HG02973 (cell line): ENCODE measurements around the gene SACM1L.
"Not testable (repeated sequence)": the region's sequence is repeated elsewhere in the genome, so short reads cannot be mapped to it uniquely, and the experiment has no call there.

Experiments
- ATAC-seq: cut with Tn5 transposase; IDR thresholded peaks from one replicate; pipeline ENCODE4 v1.9.1; 2021; ENCODE audit warnings: moderate library complexity; ENCODE audit not compliant: unreplicated experiment

SACM1L gene

DNA sequence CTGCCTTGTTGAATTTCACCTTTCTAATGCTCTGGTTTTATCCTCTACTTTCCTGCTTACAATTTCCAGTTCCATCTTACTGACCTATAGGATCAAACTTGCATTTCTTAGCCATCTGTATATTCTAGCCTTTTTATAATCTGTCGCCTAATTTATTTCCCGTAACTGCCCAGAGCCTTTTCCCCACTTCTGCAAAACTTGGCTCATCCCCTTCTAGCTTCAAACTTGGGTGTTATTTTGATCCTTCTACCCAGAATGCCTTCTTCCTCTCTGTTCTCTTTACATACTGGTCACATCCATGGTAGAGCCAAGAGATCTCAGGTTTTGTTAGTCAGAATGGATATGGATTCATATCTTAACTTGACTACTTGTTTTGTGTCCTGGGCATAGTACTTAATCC, 2.6 kb downstream of the SACM1L start:
- ATAC-seq = no peak

DNA sequence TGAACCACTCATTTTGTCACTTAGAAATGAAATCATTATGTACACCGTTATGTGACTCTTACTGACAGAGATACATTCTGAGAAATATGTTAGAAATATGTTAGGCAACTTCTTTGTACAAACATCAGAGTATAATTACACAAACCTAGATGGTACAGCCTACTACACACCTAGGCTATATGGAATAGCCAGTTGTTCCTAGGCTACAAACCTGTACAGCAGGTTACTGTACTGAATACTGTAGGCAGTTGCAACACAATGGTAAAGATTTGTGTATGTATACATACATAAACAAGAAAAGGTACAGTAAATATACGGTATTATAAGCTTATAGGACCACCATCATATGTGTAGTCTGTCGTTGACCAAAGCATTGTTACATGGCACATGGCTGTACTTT, 3.7 kb downstream of the SACM1L start:
- ATAC-seq = no peak

DNA sequence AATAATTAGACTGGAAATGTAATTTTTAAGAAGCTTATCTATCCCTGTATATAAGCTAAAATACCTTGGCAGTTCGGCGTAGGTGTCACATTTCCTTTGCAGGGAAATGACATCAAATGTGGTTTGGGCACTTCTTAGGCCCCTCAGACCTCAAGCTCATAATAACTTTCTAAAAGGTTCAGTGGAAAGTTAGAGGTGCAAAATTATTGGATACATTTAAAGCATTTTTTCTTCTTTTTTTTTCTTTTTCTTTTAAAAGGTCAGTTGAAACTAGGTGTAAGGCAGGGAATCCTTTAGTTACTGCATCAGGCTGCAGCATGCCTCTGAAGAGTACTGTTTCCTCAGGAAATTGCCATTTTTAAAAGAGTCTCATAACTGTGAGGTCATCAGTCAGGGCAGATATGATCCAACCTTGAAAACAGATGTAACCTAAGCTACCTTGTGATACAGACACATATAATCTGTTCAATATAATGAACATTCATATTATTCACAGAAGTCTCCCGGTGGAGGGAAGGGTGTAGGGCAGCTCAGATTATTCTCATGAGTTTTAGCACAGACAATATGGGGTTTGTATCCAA, 4.8 kb downstream of the SACM1L start:
- no peak for ATAC-seq

DNA sequence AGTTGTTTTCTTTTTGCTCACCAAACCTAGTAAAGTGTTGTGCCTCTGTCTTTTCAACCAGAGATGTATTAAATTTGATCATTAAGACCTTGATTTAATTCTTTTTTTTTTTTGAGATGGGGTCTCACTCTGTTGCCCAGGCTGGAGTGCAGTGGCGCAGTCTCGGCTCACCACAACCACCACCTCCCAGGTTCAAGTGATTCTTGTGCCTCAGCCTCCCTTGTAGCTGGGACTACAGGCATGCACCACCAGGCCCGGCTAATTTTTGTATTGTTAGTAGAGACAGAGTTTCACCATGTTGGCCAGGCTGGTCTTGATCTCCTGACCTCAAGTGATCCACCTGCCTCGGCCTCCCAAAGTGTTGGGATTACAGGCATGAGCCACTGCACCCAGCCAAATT, 6.0 kb downstream of the SACM1L start:
- ATAC-seq = not testable (repeated sequence)

DNA sequence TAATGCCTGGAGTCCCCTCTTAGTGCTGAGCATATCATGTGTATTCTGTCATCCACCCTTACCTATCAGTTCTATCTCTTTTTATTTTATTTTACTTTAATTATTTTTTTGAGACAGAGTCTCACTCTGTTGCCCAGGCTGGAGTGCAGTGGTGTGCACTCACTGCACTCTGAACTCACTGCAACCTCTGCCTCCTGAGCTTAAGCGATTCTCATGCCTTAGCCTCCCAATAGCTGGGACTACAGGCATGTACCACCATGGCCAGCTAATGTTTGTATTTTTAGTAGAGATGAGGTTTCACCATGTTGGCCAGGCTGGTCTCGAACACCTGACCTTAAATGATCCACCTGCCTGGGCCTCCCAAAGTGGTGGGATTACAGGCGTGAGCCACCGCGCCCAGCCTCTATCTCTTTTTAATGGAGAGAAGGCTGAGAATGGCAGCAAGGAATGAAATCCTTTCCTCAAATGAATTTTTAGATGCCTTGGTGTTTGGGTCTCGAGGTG, 11.4 kb downstream of the SACM1L start:
- ATAC-seq = no peak

DNA sequence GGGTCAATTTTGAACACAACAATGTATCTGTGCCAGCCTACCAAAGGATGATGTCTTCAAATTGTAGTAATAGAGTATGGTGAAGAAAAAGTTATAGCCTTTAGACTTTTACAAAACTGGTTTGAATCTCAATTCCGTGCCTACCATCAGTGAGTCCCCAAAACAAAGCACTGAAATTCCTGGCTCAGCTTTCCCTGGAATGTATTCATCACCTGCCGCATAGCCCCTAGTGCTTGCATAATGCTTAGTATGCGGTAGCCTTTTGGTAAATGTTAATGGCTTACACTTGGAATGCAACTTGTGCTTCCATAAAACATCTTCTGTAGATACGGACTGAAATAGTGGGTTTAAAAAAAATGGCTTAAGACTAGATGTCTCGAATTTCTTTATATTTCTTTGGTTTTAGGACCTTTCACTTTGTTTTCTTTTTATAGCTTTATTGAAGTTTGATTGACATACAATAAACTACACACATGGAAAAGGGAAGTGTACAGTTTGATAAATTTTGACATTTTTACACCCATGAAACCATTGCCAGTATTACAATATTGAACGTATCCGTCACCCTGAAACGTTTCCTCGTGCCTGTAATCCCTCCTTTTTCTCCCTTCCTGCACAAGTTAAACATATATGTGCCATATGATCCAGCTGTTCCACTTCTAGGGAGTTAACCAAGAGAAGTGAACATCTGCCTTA, 12.1 kb downstream of the SACM1L start:
- ATAC-seq = no peak

DNA sequence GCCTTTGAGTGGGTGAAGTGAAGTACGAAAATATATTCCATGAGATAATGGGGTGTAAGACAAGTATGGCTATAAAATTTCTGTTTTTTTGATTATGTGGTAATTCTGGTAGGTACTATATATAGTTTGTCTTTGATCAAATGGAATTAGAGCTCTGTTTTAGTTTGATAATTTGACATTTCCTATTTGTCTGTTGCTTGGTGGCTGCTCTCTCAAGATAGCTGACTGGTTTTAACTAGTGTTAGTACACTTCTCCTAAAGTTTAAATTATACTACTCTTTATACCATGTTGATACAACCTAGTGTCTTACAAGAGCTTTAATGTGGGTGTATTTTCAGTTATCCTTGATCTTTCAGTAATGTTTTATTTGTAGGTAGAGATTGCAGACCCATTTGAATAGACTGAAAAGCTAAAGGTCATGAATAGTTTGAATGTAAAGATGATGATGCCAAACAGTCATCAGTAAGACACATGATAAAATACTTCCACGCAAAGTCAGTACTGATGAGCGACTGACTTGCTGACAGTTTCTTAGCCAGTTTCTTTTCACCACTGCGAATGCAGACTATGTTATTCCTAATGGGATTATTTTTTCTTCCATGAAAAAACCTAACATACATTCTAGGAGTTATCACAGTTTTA, 15.2 kb downstream of the SACM1L start:
- ATAC-seq = no peak

DNA sequence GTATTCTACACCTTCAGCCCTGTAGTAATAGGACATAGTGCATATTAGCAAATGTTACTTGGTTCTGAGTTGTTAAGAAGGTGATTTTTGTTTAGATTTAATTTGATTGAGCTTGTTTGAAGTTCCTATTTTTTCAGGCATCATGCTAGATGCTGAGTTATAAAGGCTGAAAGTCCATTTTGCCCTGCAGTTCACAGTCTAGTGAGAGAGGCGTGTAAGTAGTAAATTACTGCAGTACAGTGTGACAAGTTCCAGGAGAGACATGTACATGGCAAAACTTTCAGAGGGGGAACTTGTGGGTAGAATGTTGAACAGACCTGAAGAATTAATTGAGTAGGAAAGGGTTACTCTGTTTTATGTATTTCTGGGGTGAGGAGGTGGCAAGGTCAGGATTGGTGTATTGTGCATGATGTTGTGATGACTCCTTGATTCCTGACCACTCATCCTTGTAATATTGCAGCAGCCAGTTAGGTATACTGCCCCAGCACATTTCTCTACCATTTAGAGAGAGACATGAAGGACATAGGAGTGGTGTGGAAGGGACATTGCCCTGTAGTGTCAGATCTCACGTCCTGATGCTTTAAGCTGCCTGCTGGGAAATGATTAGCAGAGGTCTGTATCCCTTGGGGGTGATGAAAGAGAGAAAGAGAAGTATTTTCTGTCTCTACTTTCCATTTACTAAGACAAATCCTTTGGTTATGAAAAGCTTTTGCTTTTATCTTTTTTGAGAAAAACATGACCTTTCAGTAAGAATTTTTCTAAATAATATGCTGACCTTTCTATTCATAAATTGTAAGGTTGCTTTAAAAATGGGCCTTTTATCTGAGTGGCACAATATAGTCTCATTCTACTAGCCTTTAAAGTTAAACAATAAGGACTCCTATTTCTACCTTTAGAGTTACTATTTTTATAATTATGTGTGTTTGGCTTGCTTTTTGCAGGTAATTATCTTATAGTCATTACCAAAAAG, 16.9 kb downstream of the SACM1L start:
- ATAC-seq = no peak

DNA sequence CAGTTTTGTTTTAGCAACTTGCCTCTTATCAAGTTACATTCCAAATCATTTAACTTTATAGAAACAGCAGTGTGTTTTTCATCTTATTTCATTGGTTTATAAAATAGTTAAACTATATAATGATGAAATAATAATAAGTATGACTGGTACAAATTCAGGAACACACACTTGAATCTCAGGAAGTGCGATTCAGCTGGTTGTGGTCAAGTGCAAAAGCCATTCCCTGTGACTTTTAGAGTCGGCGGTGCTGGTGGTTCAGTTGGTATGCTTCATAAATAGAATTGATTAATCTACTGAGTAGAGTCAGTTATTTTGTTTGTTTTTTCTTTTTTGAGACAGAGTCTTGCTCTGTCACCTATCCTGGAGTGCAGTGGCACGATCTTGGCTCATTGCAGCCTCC, 22.7 kb downstream of the SACM1L start:
- no peak for ATAC-seq

DNA sequence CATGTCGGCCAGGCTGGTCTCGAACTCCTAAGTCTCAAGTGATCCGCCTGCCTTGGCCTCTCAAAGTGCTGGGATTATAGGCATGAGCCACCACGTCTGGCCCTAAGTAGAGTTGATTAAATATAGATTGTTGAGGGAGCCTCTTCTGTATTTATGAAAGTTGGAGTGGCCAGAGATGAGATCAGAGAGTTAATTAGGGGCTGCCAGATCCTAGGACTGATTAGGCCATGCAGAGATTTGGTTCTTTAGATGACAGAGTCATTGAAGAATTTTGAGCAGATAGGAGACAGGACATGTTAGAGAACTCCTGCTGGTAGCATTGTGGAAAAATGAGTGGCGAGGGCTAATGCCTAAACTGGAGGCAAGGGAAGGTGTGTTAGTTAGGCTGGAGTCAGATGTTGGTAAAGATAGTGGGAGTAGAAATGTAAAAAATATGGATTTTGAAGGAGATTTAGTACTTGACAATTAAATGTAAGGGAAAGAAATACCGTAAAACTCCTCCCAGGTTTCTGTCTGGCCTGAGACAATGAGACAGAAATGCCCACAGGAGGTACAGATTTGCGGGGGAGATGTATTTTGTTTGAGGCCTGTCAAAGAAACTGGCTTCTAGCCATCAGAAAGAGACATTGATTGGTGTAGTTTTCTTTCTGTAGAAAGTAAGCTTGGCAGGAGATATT, 23.4 kb downstream of the SACM1L start:
- no peak for ATAC-seq

DNA sequence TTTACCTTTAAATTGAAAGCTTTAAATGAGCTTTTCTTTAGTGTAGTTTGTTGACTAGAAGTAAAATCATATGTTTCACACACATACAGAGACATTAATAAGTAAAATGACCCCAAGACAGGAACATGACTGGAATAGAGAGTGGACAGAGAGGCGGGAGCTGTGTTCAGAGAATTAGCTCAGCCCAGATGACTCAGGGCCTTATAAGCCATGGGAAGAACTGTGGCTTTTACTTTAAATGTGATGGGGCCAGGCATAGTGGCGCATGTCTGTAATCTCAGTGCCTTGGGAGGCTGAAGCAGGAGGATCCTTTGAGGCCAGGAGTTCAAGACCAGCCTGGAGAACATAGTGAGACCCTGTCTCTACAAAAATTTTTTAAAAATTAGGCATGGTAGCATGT, 26.7 kb downstream of the SACM1L start:
- no peak for ATAC-seq

DNA sequence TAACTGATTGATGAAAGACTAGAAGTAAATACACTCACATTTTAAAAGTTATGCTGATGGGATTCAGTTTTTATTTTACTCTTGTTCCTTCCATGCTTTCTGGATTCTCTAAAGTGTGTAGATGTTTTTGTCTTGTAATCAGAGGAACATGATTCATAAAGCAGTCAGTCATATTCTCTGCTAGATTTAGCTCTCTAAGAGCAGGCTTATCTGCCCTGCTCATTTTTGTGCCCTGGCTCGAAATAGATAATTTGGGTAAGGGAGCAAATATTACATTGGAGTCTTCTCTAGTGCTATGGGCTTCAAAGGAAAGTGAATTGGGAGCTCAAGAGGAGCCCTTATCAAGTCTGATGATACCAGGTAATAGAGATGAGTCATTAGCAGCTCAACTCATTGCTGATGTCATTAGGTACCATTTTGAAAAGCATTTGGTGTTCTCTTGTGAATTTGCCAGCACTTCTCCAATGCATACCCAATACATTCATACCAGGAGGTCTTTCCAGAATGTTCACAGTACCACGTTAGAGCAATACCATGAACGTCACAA, 27.7 kb downstream of the SACM1L start:
- no peak for ATAC-seq

DNA sequence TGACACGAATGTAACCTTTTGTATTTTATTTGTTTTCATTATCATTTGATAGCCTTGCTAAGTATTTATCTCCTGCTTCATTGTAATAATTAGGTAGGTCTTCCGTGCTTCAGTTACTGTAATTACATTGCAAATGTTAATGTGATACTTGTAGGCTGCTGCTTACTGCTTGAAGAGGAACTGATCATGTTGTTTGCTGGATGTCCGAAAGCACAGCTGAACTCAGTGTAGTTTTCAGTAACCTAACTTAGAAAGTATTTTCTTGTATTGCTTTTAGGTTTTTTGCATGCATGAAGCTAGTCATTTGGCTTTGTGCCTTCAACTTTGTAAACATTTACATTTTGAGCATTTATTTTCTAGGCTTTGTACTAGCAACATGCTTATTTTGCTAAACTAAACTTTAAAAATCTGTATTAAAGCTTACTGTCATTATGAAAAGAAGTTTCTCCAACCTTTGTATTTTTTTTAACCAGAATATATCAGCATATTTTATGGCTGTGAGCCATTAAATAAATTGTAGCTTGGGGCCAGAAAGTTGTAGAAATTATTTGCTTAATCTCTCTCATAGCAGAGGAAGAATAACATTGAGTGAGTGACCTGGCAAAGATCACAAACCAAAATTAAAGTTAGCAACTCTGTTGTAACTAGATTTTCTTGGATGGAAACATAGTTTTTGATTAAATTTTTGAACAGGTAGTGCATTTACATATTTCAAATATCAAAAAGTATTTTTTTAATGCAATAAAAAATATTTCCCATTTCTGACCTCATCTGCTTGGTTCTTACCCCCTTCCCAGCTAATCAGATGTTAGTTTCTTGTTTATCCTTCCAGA, 30.7 kb downstream of the SACM1L start:
- ATAC-seq = no peak

DNA sequence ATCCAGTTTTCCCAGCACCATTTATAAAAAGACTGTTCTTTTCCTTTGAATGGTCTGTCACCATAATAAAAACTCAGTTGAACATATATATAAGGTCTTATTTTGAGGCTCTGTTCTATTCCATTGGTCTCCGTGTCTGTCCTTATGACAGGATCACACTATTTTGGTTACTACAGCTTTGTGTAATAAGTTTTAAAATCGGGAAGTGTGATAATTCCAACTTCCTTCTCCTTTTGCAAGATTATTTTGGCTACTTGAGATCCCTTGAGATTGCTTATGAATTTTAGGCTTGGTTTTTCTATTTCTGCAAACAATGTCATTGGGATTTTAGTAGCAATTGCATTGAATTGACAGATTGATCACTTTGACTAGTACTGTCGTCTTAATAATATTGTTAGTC, 35.7 kb downstream of the SACM1L start:
- no peak for ATAC-seq

DNA sequence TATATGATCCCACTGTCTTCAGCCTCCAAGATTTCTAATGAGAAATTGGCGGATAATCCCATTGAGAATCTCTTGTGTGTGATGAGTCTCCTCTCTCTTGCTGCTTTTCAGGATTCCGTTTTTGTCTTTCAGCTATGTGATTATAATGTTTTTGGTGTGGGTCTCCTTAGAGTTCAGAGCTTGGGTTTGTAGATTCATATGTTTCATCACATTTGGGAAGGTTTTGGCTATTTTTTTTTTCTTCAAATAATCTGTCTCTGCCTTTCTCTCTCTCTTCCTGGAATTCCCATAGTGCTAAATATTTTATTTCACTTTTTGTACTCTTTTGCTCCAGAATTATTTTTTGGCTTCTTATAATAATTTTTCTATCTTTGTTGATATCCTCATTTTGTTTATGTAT, 40.4 kb downstream of the SACM1L start:
- ATAC-seq = no peak

DNA sequence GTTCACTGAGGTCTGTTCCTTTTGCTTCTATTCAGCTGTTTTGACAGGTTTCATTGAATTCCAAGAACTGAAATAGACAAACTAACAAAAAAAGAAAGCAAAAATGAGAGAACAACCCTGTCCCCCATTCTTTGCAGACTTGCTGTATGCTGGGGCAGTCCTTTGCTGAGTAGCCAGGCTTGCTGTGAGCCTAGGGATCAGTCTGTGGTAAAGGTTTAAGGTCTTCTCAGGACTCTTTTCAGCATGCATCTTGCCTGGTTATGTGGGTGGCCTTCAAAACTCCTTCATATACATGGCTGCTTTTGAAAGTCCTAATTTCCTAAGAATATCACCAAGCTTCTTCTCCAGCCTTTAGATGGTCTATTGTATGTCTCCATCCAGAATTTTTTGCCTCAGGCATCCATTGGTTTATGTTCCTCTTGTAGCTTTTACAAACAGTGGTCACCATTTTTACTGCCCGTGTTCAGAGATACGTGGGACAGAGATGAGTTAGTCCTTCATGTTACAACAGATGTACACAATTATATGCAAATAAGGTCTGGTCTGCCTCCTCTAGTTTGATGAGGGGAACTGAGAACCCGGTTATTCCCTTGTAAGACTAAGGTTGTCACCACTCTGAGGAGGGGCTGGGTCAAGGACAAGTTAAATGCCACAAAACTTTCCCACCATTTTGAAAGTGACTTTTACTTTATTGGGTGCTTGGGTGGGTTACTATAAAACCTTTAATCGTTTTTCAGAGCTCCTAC, 41.4 kb downstream of the SACM1L start:
- no peak for ATAC-seq

DNA sequence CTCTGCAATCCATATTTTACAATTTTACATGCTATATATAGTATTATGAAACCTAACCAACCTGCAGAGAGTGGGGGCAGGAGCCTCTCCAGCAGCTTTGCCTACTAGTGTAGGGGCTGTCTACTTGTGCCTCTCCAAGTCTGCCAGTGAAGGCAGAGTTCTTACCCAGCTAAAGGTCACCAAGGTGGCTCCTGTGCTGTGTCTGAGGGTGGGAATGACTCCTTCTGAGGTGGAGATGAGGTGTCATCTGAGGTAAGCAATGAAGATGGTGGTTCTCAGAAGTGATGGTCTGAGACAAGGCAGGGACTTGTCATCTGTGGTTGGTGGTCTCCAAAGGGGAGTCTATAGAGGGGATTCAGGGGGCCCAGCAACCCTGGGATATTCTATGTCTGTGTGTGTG, 47.5 kb downstream of the SACM1L start:
- ATAC-seq = no peak

DNA sequence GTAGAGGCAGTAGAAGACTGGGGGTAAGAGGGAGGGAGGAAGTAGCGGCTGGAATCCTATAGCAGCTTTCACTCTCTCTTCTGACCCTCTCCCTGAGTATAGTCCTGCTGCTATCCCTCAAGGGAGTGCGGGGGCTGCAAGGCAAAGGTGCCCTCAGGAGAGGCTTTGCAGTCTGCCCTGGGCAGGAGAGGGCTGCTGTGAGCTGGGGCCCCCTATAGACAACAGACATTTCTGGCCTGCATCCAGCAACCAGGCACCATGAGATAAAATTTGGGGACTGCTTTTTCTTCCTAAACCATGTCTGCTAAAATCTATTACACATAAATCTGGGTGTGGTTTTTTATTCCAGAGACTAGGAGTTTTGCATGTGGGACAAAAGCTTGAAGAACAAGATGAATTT, 48.0 kb downstream of the SACM1L start:
- no peak for ATAC-seq

DNA sequence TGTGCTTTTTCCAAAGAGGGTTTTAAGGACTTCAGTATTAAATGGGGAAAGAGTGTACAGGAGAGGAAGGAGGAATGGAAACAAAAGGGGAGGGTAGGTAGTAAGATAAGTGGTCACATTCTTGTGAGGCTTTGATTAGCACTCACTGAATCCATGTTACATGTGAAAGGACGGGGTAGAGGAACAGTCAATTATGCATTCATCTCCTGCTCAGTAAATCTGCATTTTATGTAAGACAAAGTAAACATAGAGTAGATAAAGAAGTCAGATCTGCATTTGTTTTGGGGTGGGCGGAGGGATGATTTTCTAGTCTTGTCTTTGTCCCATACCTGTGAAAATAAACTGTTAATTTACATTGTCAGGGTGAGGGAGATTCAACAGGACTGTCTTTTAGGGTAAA, 50.8 kb downstream of the SACM1L start:
- no peak for ATAC-seq
